ENCODE results near the gene PRDM5. TPM values are rescaled to one million over a fixed set of nuclear protein-coding genes. Genes with fewer than 3 reads are reported as not detected.

PRDM5 gene
- total and polyA plus RNA-seq, 2 donors (not counting 3 experiments of a cell fraction or from before 2014, with no cell fraction given): 2.2 to 8.1 TPM

DNA sequence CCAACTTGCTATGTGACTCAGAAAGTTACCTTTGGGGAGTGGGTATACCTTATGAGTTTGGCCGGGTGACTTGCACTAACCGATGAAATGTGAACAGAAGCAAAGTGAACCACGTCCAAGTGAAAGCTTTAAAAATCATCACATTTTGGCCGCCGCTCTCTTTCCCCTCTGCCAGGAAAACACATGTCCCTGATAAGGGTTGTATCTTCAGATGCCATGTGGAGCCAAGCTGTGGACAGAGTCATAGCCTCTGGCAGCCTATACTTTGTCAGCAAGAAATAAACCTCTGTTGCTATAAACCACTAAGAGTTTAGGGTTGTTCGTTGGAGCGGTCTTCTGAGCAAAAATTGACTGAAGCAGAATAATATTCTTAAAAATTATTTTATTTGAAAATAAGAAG, 92.3 kb downstream of the PRDM5 start:
- CTCF ChIA-PET: interaction anchor here (1.6 kb wide), 1 partner anchor 12 kb away, joined by 4 read pairs; no protein-coding TSS in a partner anchor

More for the DNA sequence above, 92.3 kb downstream of the PRDM5 start:
- intact Hi-C loops (cut with micrococcal nuclease): no loop called here
- DNase-seq (ENCODE audit: low read depth, low spot score) (peak; percentile 58), FAIRE-seq (no peak)
- Histone ChIP-seq H3K36me3 (ENCODE audit: control insufficient read depth in 2 of 2, extremely low read depth in 1 of 2, insufficient read depth in 2 of 2, low read length in 2 of 2) (no peaks in the 10 kb centered on the region), H3K4me2 (ENCODE audit: insufficient read depth, low read length) (no peak overlapping the region), H2AFZ (ENCODE audit: low read depth, low read length) (no peak overlapping the region), H4K20me1 (replicated peaks; ENCODE audit: control insufficient read depth, extremely low read depth, insufficient read depth, low read length) (no peaks in the 10 kb centered on the region), H3K4me1 (ENCODE audit: control insufficient read depth, extremely low read depth, insufficient read depth, low read length) (no peaks in the 10 kb centered on the region), H3K27ac (ENCODE audit: insufficient read depth, low read depth, low read length) (no peak overlapping the region), H3K27me3 (ENCODE audit: control insufficient read depth in 2 of 2, insufficient read depth in 2 of 2, low read length in 2 of 2) (no peaks in the 10 kb centered on the region), H3K4me3 (replicated peaks in 1 of 3; ENCODE audit: insufficient read depth in 1 of 3, low read depth in 1 of 3, low read length in 3 of 3) (no peak overlapping the region), H3K9me1 (replicated peaks; ENCODE audit: control insufficient read depth, extremely low read depth, insufficient read depth, low read length) (no peaks in the 10 kb centered on the region), H3K9ac (replicated peaks; ENCODE audit: extremely low read depth, insufficient read depth, low read length) (no peak overlapping the region), H3K9me3 (replicated peaks; ENCODE audit: control insufficient read depth, insufficient read depth, low read length) (no peaks in the 10 kb centered on the region), H3K79me2 (ENCODE audit: control insufficient read depth, insufficient read depth, low read length) (no peaks in the 10 kb centered on the region)
- dilution Hi-C loops (cut with MboI; ENCODE audit: extremely low pct_ligation_motif_present, low sequenced_read_pairs): no loop called here
- POLR2A ChIA-PET: no interaction called here
- TF ChIP-seq MYC (IDR thresholded peaks at IDR 0.05; ENCODE audit: low read depth, low read length) (no peak), POLR2A (IDR thresholded peaks at IDR 0.05; ENCODE audit: low read depth, low read length) (no peak), EZH2 (IDR thresholded peaks at IDR 0.05; ENCODE audit: borderline replicate concordance, low read depth, low read length, severe bottlenecking) (no peak), FOS (IDR thresholded peaks at IDR 0.05; ENCODE audit: borderline replicate concordance, insufficient read depth, low read length) (no peak), GATA2 (IDR thresholded peaks at IDR 0.05; ENCODE audit: insufficient read depth, insufficient read length, low read depth, low read length) (no peak), POLR2AphosphoS5 (IDR thresholded peaks at IDR 0.05; ENCODE audit: insufficient read depth, low read depth, low read length) (no peak), JUN (IDR thresholded peaks at IDR 0.05; ENCODE audit: borderline replicate concordance, insufficient read depth, insufficient read length, low read depth) (no peak)
- TF ChIP-seq, protein P1, sequence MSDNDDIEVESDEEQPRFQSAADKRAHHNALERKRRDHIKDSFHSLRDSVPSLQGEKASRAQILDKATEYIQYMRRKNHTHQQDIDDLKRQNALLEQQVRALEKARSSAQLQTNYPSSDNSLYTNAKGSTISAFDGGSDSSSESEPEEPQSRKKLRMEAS (IDR thresholded peaks at IDR 0.05; ENCODE audit: insufficient read depth, insufficient read length): no peak
- TF ChIP-seq, protein P2, sequence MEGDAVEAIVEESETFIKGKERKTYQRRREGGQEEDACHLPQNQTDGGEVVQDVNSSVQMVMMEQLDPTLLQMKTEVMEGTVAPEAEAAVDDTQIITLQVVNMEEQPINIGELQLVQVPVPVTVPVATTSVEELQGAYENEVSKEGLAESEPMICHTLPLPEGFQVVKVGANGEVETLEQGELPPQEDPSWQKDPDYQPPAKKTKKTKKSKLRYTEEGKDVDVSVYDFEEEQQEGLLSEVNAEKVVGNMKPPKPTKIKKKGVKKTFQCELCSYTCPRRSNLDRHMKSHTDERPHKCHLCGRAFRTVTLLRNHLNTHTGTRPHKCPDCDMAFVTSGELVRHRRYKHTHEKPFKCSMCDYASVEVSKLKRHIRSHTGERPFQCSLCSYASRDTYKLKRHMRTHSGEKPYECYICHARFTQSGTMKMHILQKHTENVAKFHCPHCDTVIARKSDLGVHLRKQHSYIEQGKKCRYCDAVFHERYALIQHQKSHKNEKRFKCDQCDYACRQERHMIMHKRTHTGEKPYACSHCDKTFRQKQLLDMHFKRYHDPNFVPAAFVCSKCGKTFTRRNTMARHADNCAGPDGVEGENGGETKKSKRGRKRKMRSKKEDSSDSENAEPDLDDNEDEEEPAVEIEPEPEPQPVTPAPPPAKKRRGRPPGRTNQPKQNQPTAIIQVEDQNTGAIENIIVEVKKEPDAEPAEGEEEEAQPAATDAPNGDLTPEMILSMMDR (IDR thresholded peaks at IDR 0.05; ENCODE audit: extremely low read depth in 1 of 2, insufficient read depth in 1 of 2, low read depth in 1 of 2, low read length in 2 of 2): no peak
- BruUV-seq (replicated peaks): no TSS peak

All from endothelial cell of umbilical vein (primary cell).